HG03039 (cell line): ENCODE measurements around the gene HLA-DOA.
A peak's percentile ranks its signal among the peaks of the same experiment; 100 is the strongest.

Experiments used
- ATAC-seq: cut with Tn5 transposase; IDR thresholded peaks from one replicate; pipeline ENCODE4 v1.9.1; 2021; ENCODE audit warnings: mild to moderate bottlenecking, moderate library complexity; ENCODE audit not compliant: unreplicated experiment

Gene HLA-DOA

GRCh38 chr6:32980488-32981038 lies 28.8 kb downstream of the HLA-DOA start:
- ATAC-seq = no peak

- no peak for ATAC-seq
Measured at GRCh38 chr6:32979720-32980487, 29.5 kb downstream of the HLA-DOA start.

GRCh38 chr6:32977953-32978324 lies 31.5 kb downstream of the HLA-DOA start:
- no peak for ATAC-seq

GRCh38 chr6:32977272-32977952 lies 32.0 kb downstream of the HLA-DOA start:
- ATAC-seq = no peak

GRCh38 chr6:32976334-32977069 lies 32.9 kb downstream of the HLA-DOA start:
- ATAC-seq = no peak

- ATAC-seq = no peak
Measured at GRCh38 chr6:32975886-32976285, 33.5 kb downstream of the HLA-DOA start.

GRCh38 chr6:32974541-32975308 lies 34.7 kb downstream of the HLA-DOA start:
- no peak for ATAC-seq

GRCh38 chr6:32974016-32974333 lies 35.4 kb downstream of the HLA-DOA start:
- no peak for ATAC-seq

GRCh38 chr6:32973144-32974015 lies 36.0 kb downstream of the HLA-DOA start:
- ATAC-seq = no peak

GRCh38 chr6:32972353-32973143 lies 36.8 kb downstream of the HLA-DOA start:
- no peak for ATAC-seq

- peak; percentile 38 for ATAC-seq
Measured at GRCh38 chr6:32971581-32972352, 37.6 kb downstream of the HLA-DOA start.

- no peak for ATAC-seq
Measured at GRCh38 chr6:32971242-32971580, 38.2 kb downstream of the HLA-DOA start.

- ATAC-seq = no peak
Measured at GRCh38 chr6:32970413-32971241, 38.8 kb downstream of the HLA-DOA start.

GRCh38 chr6:32969685-32970412 lies 39.5 kb downstream of the HLA-DOA start:
- no peak for ATAC-seq

GRCh38 chr6:32968867-32969684 lies 40.3 kb downstream of the HLA-DOA start:
- no peak for ATAC-seq
